GM13977 (cell line): ENCODE measurements around the gene RFC3.

Source experiments
- DNase-seq: peaks from one replicate; pipeline ENCODE4 v3.0.0; 2012; ENCODE audit warnings: low spot score
- CTCF ChIP-seq: IDR thresholded peaks from 2 replicates; pipeline ENCODE4 v1.5.1; 2012; ENCODE audit warnings: mild to moderate bottlenecking, control low read depth; ENCODE audit not compliant: insufficient read depth; ENCODE audit errors: extremely low read depth, missing control alignments
- in situ Hi-C: fragments of 300-500 bp; cut with MboI; formaldehyde crosslinking; loops from one replicate; pipeline ENCODE4 v1.12.0; 2022; ENCODE audit warnings: low sequenced_read_pairs, low pct_unique_long_range_greater_than_20kb, mixed read lengths, inconsistent platforms; ENCODE audit not compliant: unreplicated experiment

Gene RFC3

GRCh38 chr13:33876716-33877394 lies 58.9 kb downstream of the RFC3 start:
- no peak for DNase-seq
- in situ Hi-C loops = no loop called here
- TF ChIP-seq CTCF = no peak

GRCh38 chr13:33879118-33879517 lies 61.2 kb downstream of the RFC3 start:
- no peak for TF ChIP-seq CTCF
- DNase-seq = no peak
- in situ Hi-C loops = no loop called here

- in situ Hi-C loops = no loop called here
- no peak for TF ChIP-seq CTCF
- no peak for DNase-seq
Observed at GRCh38 chr13:33882804-33883203, 64.9 kb downstream of the RFC3 start.

GRCh38 chr13:33884531-33885220 lies 66.7 kb downstream of the RFC3 start:
- in situ Hi-C loops = no loop called here
- TF ChIP-seq CTCF = no peak

More at GRCh38 chr13:33884531-33885220, 66.7 kb downstream of the RFC3 start:
- DNase-seq = no peak
